Osteoblast (primary cell): ENCODE results near the gene ANKK1. TPM values are rescaled to one million over a fixed set of nuclear protein-coding genes. Genes with fewer than 3 reads are reported as not detected.
A peak's percentile ranks its signal among the peaks of the same experiment; 100 is the strongest.

Source experiments
- DNase-seq: peaks from one replicate; pipeline ENCODE4 v3.0.0; 2011; ENCODE audit warnings: low spot score, mixed read lengths; ENCODE audit not compliant: insufficient read length; ENCODE audit errors: missing footprints
- H2AFZ ChIP-seq: 2 replicates; pipeline ENCODE4 v1.6.0; 2011; ENCODE audit warnings: mild to moderate bottlenecking, low read length
- H3K27ac ChIP-seq: 2 replicates; pipeline ENCODE4 v1.5.1; 2011; ENCODE audit warnings: mild to moderate bottlenecking, low read depth, low read length, moderate library complexity
- H3K27me3 ChIP-seq: 2 replicates; pipeline ENCODE4 v1.6.0; 2012; ENCODE audit warnings: mild to moderate bottlenecking, control low read depth, inconsistent platforms, low read length, moderate library complexity; ENCODE audit not compliant: insufficient read depth
- H3K36me3 ChIP-seq: 2 replicates; pipeline ENCODE4 v1.5.1; 2011; ENCODE audit warnings: mild to moderate bottlenecking, low read length, control low read depth, moderate library complexity; ENCODE audit not compliant: insufficient read depth
- H3K4me1 ChIP-seq: 2 replicates; pipeline ENCODE4 v1.5.1; 2011; ENCODE audit warnings: mild to moderate bottlenecking, low read length, control low read depth, moderate library complexity; ENCODE audit not compliant: insufficient read depth
- H3K4me2 ChIP-seq: 2 replicates; pipeline ENCODE4 v1.6.0; 2011; ENCODE audit warnings: mild to moderate bottlenecking, low read length; ENCODE audit not compliant: insufficient read depth
- H3K4me3 ChIP-seq: fragments of 200-600 bp; sonication (generic); 3 replicates; pipeline ENCODE4 v1.5.1; 2012; ENCODE audit warnings: mild to moderate bottlenecking, low read length, inconsistent platforms; ENCODE audit not compliant: insufficient read depth
- H3K79me2 ChIP-seq: 2 replicates; pipeline ENCODE4 v1.6.0; 2012; ENCODE audit warnings: mild to moderate bottlenecking, low read length, control low read depth, inconsistent platforms; ENCODE audit not compliant: insufficient read depth
- H3K9me3 ChIP-seq: 2 replicates; pipeline ENCODE4 v1.5.1; 2011; ENCODE audit warnings: low read depth, low read length, control low read depth
- H4K20me1 ChIP-seq: 2 replicates; pipeline ENCODE4 v1.6.0; 2012; ENCODE audit warnings: mild to moderate bottlenecking, low read length, control low read depth; ENCODE audit not compliant: insufficient read depth
- CTCF ChIP-seq: IDR thresholded peaks from 2 replicates; pipeline ENCODE4 v1.5.1; 2011; ENCODE audit warnings: mild to moderate bottlenecking, low read depth, low read length, moderate library complexity; ENCODE audit errors: extremely low read depth
- total RNA-seq: library from RNA; depleted of rRNA; stranded (reverse); fragments of >200 nt; gene quantifications from 2 replicates; pipeline ENCODE4 v1.2.3, GENCODE V29; 2012

The ANKK1 gene
- total RNA-seq, 1 donor, result not detected

GRCh38 chr11:113411536-113411935, 24.0 kb downstream of the ANKK1 start:
- Histone ChIP-seq H3K27me3 (peaks cover 14% of the 10 kb centered on the region), H3K27ac (no peak overlapping the region), H3K4me2 (no peak overlapping the region), H3K79me2 (no peaks in the 10 kb centered on the region), H2AFZ (no peak overlapping the region), H3K4me3 (no peak overlapping the region), H3K9me3 (no peaks in the 10 kb centered on the region), H3K4me1 (no peaks in the 10 kb centered on the region), H3K36me3 (no peaks in the 10 kb centered on the region), H4K20me1 (no peaks in the 10 kb centered on the region)
- TF ChIP-seq CTCF, result no peak
- peak; percentile 58 for DNase-seq

GRCh38 chr11:113412675-113413074, 25.1 kb downstream of the ANKK1 start:
- H3K4me1 ChIP-seq, result no peaks in the 10 kb centered on the region
- no peaks in the 10 kb centered on the region for H3K79me2 ChIP-seq
- H3K9me3 ChIP-seq, result no peaks in the 10 kb centered on the region
- H3K27ac ChIP-seq, result no peak overlapping the region
- H3K27me3 ChIP-seq, result peaks cover 10% of the 10 kb centered on the region
- no peak for TF ChIP-seq CTCF
- H3K4me3 ChIP-seq, result no peak overlapping the region
- H3K4me2 ChIP-seq, result no peak overlapping the region
- peak; percentile 50 for DNase-seq
- H3K36me3 ChIP-seq, result no peaks in the 10 kb centered on the region
- H2AFZ ChIP-seq, result no peak overlapping the region
- no peaks in the 10 kb centered on the region for H4K20me1 ChIP-seq

- H3K27ac ChIP-seq, result no peak overlapping the region
- no peaks in the 10 kb centered on the region for H3K36me3 ChIP-seq
- H4K20me1 ChIP-seq, result no peaks in the 10 kb centered on the region
- TF ChIP-seq CTCF, result no peak
- no peak overlapping the region for H3K4me2 ChIP-seq
- H3K9me3 ChIP-seq, result no peaks in the 10 kb centered on the region
- H2AFZ ChIP-seq, result no peak overlapping the region
- DNase-seq, result no peak
- peaks cover 8% of the 10 kb centered on the region for H3K27me3 ChIP-seq
- H3K79me2 ChIP-seq, result no peaks in the 10 kb centered on the region
- H3K4me3 ChIP-seq, result no peak overlapping the region
- H3K4me1 ChIP-seq, result no peaks in the 10 kb centered on the region
These were observed 27.8 kb downstream of the ANKK1 start for GRCh38 chr11:113415343-113415742.

- Histone ChIP-seq H3K9me3 (no peaks in the 10 kb centered on the region), H4K20me1 (no peaks in the 10 kb centered on the region), H3K4me2 (no peak overlapping the region), H3K27me3 (peaks cover 20% of the 10 kb centered on the region), H3K36me3 (no peaks in the 10 kb centered on the region), H3K79me2 (no peaks in the 10 kb centered on the region), H3K27ac (no peak overlapping the region), H2AFZ (no peak overlapping the region), H3K4me3 (no peak overlapping the region), H3K4me1 (no peaks in the 10 kb centered on the region)
- TF ChIP-seq CTCF, result no peak
- peak; percentile 68 for DNase-seq
These were observed 29.8 kb downstream of the ANKK1 start for GRCh38 chr11:113417428-113417827.
